Mesendoderm (in vitro differentiated cells): ENCODE measurements around the gene MSH3.
"Not testable (repeated sequence)": the region's sequence is repeated elsewhere in the genome, so short reads cannot be mapped to it uniquely, and the experiment has no call there.

Source experiments
- DNase-seq: peaks from one replicate; pipeline ENCODE4 v3.0.0; 2013
- H2AK5ac ChIP-seq: 2 replicates; pipeline ENCODE4 v1.6.1; 2013; ENCODE audit warnings: low read length, inconsistent platforms
- H2BK120ac ChIP-seq: 2 replicates; pipeline ENCODE4 v1.6.1; 2013; ENCODE audit warnings: low read depth, mild to moderate bottlenecking, low read length, moderate library complexity, mixed read lengths
- H2BK15ac ChIP-seq: replicated peaks from 2 replicates; pipeline ENCODE4 v1.6.1; 2013; ENCODE audit warnings: low read depth, mild to moderate bottlenecking, moderate library complexity
- H2BK5ac ChIP-seq: 2 replicates; pipeline ENCODE4 v1.6.1; 2013; ENCODE audit warnings: low read length, inconsistent platforms
- H3K18ac ChIP-seq: 2 replicates; pipeline ENCODE4 v1.6.1; 2013; ENCODE audit warnings: mild to moderate bottlenecking, low read length, mixed read lengths
- H3K23ac ChIP-seq: one replicate; pipeline ENCODE4 v1.6.1; 2013; ENCODE audit warnings: low read length
- H3K27ac ChIP-seq: 2 replicates; pipeline ENCODE4 v1.5.1; 2013; ENCODE audit warnings: low read depth, mild to moderate bottlenecking, inconsistent platforms, low read length, moderate library complexity
- H3K27me3 ChIP-seq: 2 replicates; pipeline ENCODE4 v1.6.1; 2013; ENCODE audit warnings: low read length, control low read depth, mild to moderate bottlenecking, inconsistent platforms; ENCODE audit not compliant: insufficient read depth, poor library complexity
- H3K36me3 ChIP-seq: 2 replicates; pipeline ENCODE4 v1.6.1; 2013; ENCODE audit warnings: low read length, inconsistent platforms; ENCODE audit not compliant: control insufficient read depth, insufficient read depth
- H3K4ac ChIP-seq: one replicate; pipeline ENCODE4 v1.6.1; 2013; ENCODE audit warnings: low read depth, mild to moderate bottlenecking, low read length, moderate library complexity
- H3K4me1 ChIP-seq: 2 replicates; pipeline ENCODE4 v1.6.1; 2013; ENCODE audit warnings: low read depth, low read length, inconsistent platforms; ENCODE audit not compliant: control insufficient read depth
- H3K4me2 ChIP-seq: 2 replicates; pipeline ENCODE4 v1.6.1; 2013; ENCODE audit warnings: low read length
- H3K4me3 ChIP-seq: 2 replicates; pipeline ENCODE4 v1.5.1; 2013; ENCODE audit warnings: mild to moderate bottlenecking, low read length
- H3K56ac ChIP-seq: one replicate; pipeline ENCODE4 v1.6.1; 2013; ENCODE audit warnings: low read length
- H3K79me1 ChIP-seq: 2 replicates; pipeline ENCODE4 v1.6.1; 2013; ENCODE audit warnings: low read length, inconsistent platforms
- H3K79me2 ChIP-seq: 2 replicates; pipeline ENCODE4 v1.6.1; 2013; ENCODE audit warnings: mild to moderate bottlenecking, low read length; ENCODE audit not compliant: control insufficient read depth, insufficient read depth
- H3K9ac ChIP-seq: 2 replicates; pipeline ENCODE4 v1.6.1; 2013; ENCODE audit warnings: low read length, inconsistent platforms
- H4K5ac ChIP-seq: one replicate; pipeline ENCODE4 v1.6.1; 2013; ENCODE audit warnings: low read length
- H4K8ac ChIP-seq: one replicate; pipeline ENCODE4 v1.6.1; 2013; ENCODE audit warnings: low read depth, mild to moderate bottlenecking, control low read depth, low read length, moderate library complexity
- WGBS: extraction: QIAGEN DNeasy Blood & Tissue Kit; methylation state at CpG from one replicate; pipeline ENCODE4 v1.1.7; 2013; ENCODE audit warnings: low lambda C conversion rate, missing lambda C conversion rate; ENCODE audit not compliant: insufficient coverage; ENCODE audit errors: extremely low coverage; 5-methylcytosine and 5-hydroxymethylcytosine counted together

MSH3 gene

GRCh38 chr5:80825786-80826460 is 171.5 kb downstream of the MSH3 start:
- Histone ChIP-seq H3K4me2 (no peak overlapping the region), H3K18ac (no peak overlapping the region), H3K4ac (no peak overlapping the region), H4K8ac (no peak overlapping the region), H2BK5ac (no peak overlapping the region), H3K4me3 (no peak overlapping the region), H3K79me1 (no peaks in the 10 kb centered on the region), H2BK15ac (no peak overlapping the region), H4K5ac (no peak overlapping the region), H3K27me3 (no peaks in the 10 kb centered on the region), H3K23ac (no peak overlapping the region), H2AK5ac (no peak overlapping the region), H3K36me3 (no peaks in the 10 kb centered on the region), H2BK120ac (no peak overlapping the region), H3K56ac (no peak overlapping the region), H3K27ac (no peak overlapping the region), H3K4me1 (no peaks in the 10 kb centered on the region), H3K79me2 (no peaks in the 10 kb centered on the region), H3K9ac (no peak overlapping the region)
- DNase-seq, result no peak
- no CpG with 5 or more reads among the region's 2 CpGs for WGBS

GRCh38 chr5:80834710-80835109 is 180.3 kb downstream of the MSH3 start:
- Histone ChIP-seq H4K5ac (no peak overlapping the region), H2BK15ac (no peak overlapping the region), H3K4ac (no peak overlapping the region), H2AK5ac (no peak overlapping the region), H3K4me1 (no peaks in the 10 kb centered on the region), H3K27me3 (no peaks in the 10 kb centered on the region), H3K56ac (no peak overlapping the region), H3K9ac (no peak overlapping the region), H3K23ac (no peak overlapping the region), H3K36me3 (no peaks in the 10 kb centered on the region), H3K4me3 (no peak overlapping the region), H3K79me2 (no peaks in the 10 kb centered on the region), H4K8ac (no peak overlapping the region), H3K4me2 (no peak overlapping the region), H3K27ac (no peak overlapping the region), H2BK5ac (no peak overlapping the region), H3K18ac (no peak overlapping the region), H2BK120ac (no peak overlapping the region), H3K79me1 (no peaks in the 10 kb centered on the region)
- no peak for DNase-seq

- no peak overlapping the region for H2BK120ac ChIP-seq
- H3K27ac ChIP-seq, result no peak overlapping the region
- no peak overlapping the region for H2BK5ac ChIP-seq
- no peak overlapping the region for H3K4me2 ChIP-seq
- H3K56ac ChIP-seq, result no peak overlapping the region
- H3K36me3 ChIP-seq, result no peaks in the 10 kb centered on the region
- H3K4me1 ChIP-seq, result no peaks in the 10 kb centered on the region
- H3K4ac ChIP-seq, result no peak overlapping the region
- no peak overlapping the region for H4K8ac ChIP-seq
- H3K18ac ChIP-seq, result no peak overlapping the region
- H3K23ac ChIP-seq, result no peak overlapping the region
- no CpG with 5 or more reads among the region's 4 CpGs for WGBS
- H3K79me1 ChIP-seq, result no peaks in the 10 kb centered on the region
- no peaks in the 10 kb centered on the region for H3K79me2 ChIP-seq
- no peaks in the 10 kb centered on the region for H3K27me3 ChIP-seq
- no peak overlapping the region for H2BK15ac ChIP-seq
- no peak overlapping the region for H4K5ac ChIP-seq
- no peak overlapping the region for H3K9ac ChIP-seq
- no peak for DNase-seq
- no peak overlapping the region for H2AK5ac ChIP-seq
- H3K4me3 ChIP-seq, result no peak overlapping the region
These were observed 180.7 kb downstream of the MSH3 start for GRCh38 chr5:80835128-80835527.

GRCh38 chr5:80837679-80838078 is 183.2 kb downstream of the MSH3 start:
- no peak overlapping the region for H4K8ac ChIP-seq
- H3K4me1 ChIP-seq, result no peaks in the 10 kb centered on the region
- no peak overlapping the region for H2AK5ac ChIP-seq
- H3K36me3 ChIP-seq, result no peaks in the 10 kb centered on the region
- no peak overlapping the region for H3K4me3 ChIP-seq
- no peak overlapping the region for H2BK120ac ChIP-seq
- H3K18ac ChIP-seq, result no peak overlapping the region
- no peak overlapping the region for H2BK15ac ChIP-seq
- DNase-seq, result no peak
- H3K27ac ChIP-seq, result no peak overlapping the region
- H2BK5ac ChIP-seq, result no peak overlapping the region
- no peaks in the 10 kb centered on the region for H3K27me3 ChIP-seq
- H4K5ac ChIP-seq, result no peak overlapping the region
- H3K79me2 ChIP-seq, result no peaks in the 10 kb centered on the region
- no peak overlapping the region for H3K9ac ChIP-seq
- no peak overlapping the region for H3K23ac ChIP-seq
- no peaks in the 10 kb centered on the region for H3K79me1 ChIP-seq
- no peak overlapping the region for H3K4ac ChIP-seq
- H3K56ac ChIP-seq, result no peak overlapping the region
- no peak overlapping the region for H3K4me2 ChIP-seq

- H2BK5ac ChIP-seq, H3K4me2 ChIP-seq, H3K9ac ChIP-seq, H3K56ac ChIP-seq, H2BK15ac ChIP-seq, H2AK5ac ChIP-seq, H2BK120ac ChIP-seq, H3K4me3 ChIP-seq, H3K23ac ChIP-seq, H3K27me3 ChIP-seq, H3K18ac ChIP-seq, H3K4me1 ChIP-seq, H3K4ac ChIP-seq, H4K8ac ChIP-seq, H4K5ac ChIP-seq, H3K27ac ChIP-seq, H3K79me1 ChIP-seq, DNase-seq, H3K36me3 ChIP-seq, H3K79me2 ChIP-seq: not testable (repeated sequence)
- WGBS, result no CpG with 5 or more reads among the region's 6 CpGs
These were observed 186.8 kb downstream of the MSH3 start for GRCh38 chr5:80841026-80841797.

- H3K79me2 ChIP-seq, H2BK15ac ChIP-seq, H3K4me2 ChIP-seq, H3K4ac ChIP-seq, H3K27me3 ChIP-seq, H3K9ac ChIP-seq, H4K5ac ChIP-seq, H3K18ac ChIP-seq, H3K36me3 ChIP-seq, H2BK5ac ChIP-seq, H4K8ac ChIP-seq, H3K79me1 ChIP-seq, H2AK5ac ChIP-seq, H3K4me3 ChIP-seq, H3K4me1 ChIP-seq, H3K56ac ChIP-seq, H3K27ac ChIP-seq, H3K23ac ChIP-seq, H2BK120ac ChIP-seq: not testable (repeated sequence)
- no CpG with 5 or more reads among the region's 8 CpGs for WGBS
- DNase-seq, result peak; percentile 23
These were observed 192.0 kb downstream of the MSH3 start for GRCh38 chr5:80846422-80846821.
